IMR-90 (cell line): ENCODE measurements around the gene SSNA1.

Experiments used
- BHLHE40 ChIP-seq: fragments of 150-350 bp; IDR thresholded peaks from 2 replicates; pipeline ENCODE4 v1.6.1; 2016; ENCODE audit warnings: mild to moderate bottlenecking, low read depth, low read length
- CEBPB ChIP-seq: IDR thresholded peaks from 2 replicates; pipeline ENCODE4 v1.6.1; 2012; ENCODE audit warnings: low read depth, low read length, improper control_type of control experiment
- CHD1 ChIP-seq: IDR thresholded peaks from 2 replicates; pipeline ENCODE4 v1.6.1; 2012; ENCODE audit warnings: low read depth, low read length, improper control_type of control experiment
- CTCF ChIP-seq: conservative IDR thresholded peaks from 2 replicates; pipeline ENCODE4 v1.5.1; 2012; ENCODE audit warnings: mild to moderate bottlenecking, low read depth, low read length, improper control_type of control experiment
- ELK1 ChIP-seq: fragments of 150-350 bp; IDR thresholded peaks from 2 replicates; pipeline ENCODE4 v1.6.1; 2016; ENCODE audit warnings: low read depth, mild to moderate bottlenecking, low read length, moderate library complexity, borderline replicate concordance
- MAFK ChIP-seq: IDR thresholded peaks from 2 replicates; pipeline ENCODE4 v1.6.1; 2012; ENCODE audit warnings: low read depth, low read length, improper control_type of control experiment
- MAZ ChIP-seq: IDR thresholded peaks from 2 replicates; pipeline ENCODE4 v1.6.1; 2012; ENCODE audit warnings: low read depth, mild to moderate bottlenecking, low read length, improper control_type of control experiment, moderate library complexity, borderline replicate concordance
- MXI1 ChIP-seq: IDR thresholded peaks from 2 replicates; pipeline ENCODE4 v1.6.1; 2012; ENCODE audit warnings: low read depth, mild to moderate bottlenecking, low read length, moderate library complexity, borderline replicate concordance
- POLR2A ChIP-seq: IDR thresholded peaks from 2 replicates; pipeline ENCODE4 v1.6.1; 2012; ENCODE audit warnings: mild to moderate bottlenecking, low read depth, low read length
- RAD21 ChIP-seq: IDR thresholded peaks from 2 replicates; pipeline ENCODE4 v1.6.1; 2012; ENCODE audit warnings: low read length, improper control_type of control experiment
- RCOR1 ChIP-seq: IDR thresholded peaks from 2 replicates; pipeline ENCODE4 v1.6.1; 2012; ENCODE audit warnings: mild to moderate bottlenecking, low read length, improper control_type of control experiment; ENCODE audit not compliant: insufficient replicate concordance
- RFX5 ChIP-seq: IDR thresholded peaks from 2 replicates; pipeline ENCODE4 v1.8.0; 2012; ENCODE audit warnings: low read depth, mild to moderate bottlenecking, low read length, moderate library complexity
- SMC3 ChIP-seq: fragments of 150-350 bp; IDR thresholded peaks from 2 replicates; pipeline ENCODE4 v1.6.1; 2016; ENCODE audit warnings: low read depth, mild to moderate bottlenecking, antibody characterized with exemption, low read length, moderate library complexity
- USF2 ChIP-seq: fragments of 150-350 bp; IDR thresholded peaks from 2 replicates; pipeline ENCODE4 v1.6.1; 2017; ENCODE audit warnings: mild to moderate bottlenecking, antibody characterized with exemption, low read length, low read depth

GRCh38 chr9:137174722-137175293 is 13.7 kb upstream of the SSNA1 start:
- TF ChIP-seq CTCF (no peak), RAD21 (no peak), POLR2A (no peak), ELK1 (no peak), BHLHE40 (no peak), MXI1 (no peak), SMC3 (no peak), CEBPB (no peak), USF2 (no peak), RCOR1 (no peak), MAZ (no peak), RFX5 (no peak), MAFK (no peak), CHD1 (no peak)
